ENCODE data around the gene ABCF2.

Gene ABCF2

DNA sequence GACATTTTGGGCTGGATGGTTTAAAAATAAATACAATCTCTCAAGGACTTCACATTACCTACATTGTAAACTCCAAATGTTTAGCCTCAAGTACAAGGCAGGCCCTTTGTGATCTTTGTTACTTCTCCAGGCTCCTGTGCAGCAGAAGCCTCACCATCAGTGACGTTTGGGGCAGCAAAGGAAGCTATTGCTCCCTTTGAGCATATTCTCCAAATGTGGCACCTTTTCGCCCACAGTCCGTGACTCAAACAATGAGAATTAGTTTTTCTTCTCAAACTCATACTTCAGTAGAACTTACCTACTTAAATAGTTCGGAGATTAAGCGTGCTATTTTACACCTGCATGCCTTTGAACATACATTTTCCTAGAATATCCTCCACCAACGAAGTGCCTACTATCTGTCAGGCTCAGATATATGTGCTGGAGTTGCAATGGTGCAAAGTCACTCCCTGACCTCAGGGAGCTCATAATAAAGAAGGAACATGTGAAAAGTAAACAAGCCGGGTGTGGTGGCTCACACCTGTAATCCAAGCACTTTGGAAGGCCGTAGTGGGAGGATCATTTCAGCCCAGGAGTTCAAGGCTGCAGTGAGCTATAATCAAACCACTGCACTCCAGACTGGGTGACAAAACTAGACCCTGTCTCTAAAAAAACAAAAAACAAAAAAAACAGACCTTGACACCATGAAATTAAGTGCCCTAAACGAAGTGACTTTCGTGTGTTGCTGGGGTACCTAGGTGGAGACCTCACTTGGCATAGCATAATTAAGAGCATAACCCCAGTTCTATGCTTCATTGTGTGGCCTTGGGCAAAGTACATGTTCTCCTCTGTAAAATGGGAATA is 1.2 kb upstream of the ABCF2 start:
- no peak for FAIRE-seq
- no peak for DNase-seq (ENCODE audit: insufficient read length, low spot score)

DNA sequence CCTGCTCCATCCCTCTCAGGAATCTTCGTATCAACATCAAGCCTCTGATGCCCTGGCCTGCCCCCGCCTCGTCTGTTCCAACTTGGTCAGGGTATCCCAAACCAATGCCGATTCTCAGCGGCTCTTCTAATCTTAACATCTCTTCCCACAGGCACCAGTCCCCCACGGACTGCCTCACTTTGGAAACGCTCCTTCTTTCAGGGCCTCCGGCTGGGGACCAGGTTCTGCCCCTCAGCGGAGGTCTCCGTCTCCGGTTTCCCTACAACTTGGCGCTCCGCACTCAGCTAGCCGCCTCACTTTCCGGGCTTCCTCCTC is 488 bp downstream of the ABCF2 start:
- FAIRE-seq, result no peak

GRCh38 chr7:151225948-151226510 is 976 bp downstream of the ABCF2 start:
- no peak for DNase-seq (ENCODE audit: insufficient read length, low spot score)
- no peak for FAIRE-seq

More for the DNA sequence above, 488 bp downstream of the ABCF2 start:
- DNase-seq (ENCODE audit: insufficient read length, low spot score), result no peak

DNA sequence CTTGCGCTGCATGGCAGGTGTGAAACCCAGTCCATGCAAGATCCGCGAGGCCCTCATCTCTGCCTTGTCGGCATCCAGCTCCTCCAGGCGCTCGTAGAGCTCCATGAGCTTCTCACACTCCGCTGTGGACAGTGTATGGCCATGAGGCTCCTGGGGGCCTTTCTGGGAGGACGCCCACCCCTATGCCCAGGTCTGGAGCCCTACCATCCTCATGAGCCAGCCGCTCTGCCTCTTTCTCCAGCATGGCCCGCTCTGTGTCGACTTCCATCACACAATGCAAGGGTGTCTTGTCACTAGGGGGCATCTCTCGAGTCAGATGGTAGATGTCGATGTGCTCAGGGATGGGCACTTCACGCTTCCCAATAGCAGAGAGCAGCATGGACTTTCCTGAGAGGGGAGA is 3.3 kb downstream of the ABCF2 start:
- no peak for DNase-seq (ENCODE audit: insufficient read length, low spot score)
- no peak for FAIRE-seq

DNA sequence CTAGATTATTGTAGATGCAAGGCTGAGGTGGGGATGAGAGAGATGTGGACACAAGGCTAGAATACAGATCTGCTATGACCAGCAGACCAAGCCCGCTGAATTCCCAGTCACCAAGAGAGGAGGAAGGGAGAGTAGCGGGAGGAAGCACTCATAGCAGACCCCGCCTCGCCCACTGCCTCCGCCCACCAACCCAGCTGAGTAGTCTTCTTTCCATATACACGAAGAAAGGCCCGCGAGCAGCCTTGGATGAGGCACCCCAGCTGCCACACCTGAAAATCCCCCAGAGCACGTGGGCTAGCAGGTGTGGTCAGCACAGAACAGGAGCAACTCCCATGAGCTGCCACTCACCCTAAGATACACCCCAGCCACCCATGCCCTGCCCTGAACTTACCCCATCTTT is 8.8 kb downstream of the ABCF2 start:
- FAIRE-seq (no peak), DNase-seq (ENCODE audit: insufficient read length, low spot score) (no peak)

- no peak for DNase-seq (ENCODE audit: insufficient read length, low spot score)
- FAIRE-seq, result no peak
Observed at GRCh38 chr7:151215396-151215795, 11.6 kb downstream of the ABCF2 start.

GRCh38 chr7:151213826-151214225 is 13.2 kb downstream of the ABCF2 start:
- DNase-seq (ENCODE audit: insufficient read length, low spot score) (no peak), FAIRE-seq (no peak)

- no peak for FAIRE-seq
- DNase-seq (ENCODE audit: insufficient read length, low spot score), result no peak
Observed at GRCh38 chr7:151212626-151213025, 14.4 kb downstream of the ABCF2 start.

DNA sequence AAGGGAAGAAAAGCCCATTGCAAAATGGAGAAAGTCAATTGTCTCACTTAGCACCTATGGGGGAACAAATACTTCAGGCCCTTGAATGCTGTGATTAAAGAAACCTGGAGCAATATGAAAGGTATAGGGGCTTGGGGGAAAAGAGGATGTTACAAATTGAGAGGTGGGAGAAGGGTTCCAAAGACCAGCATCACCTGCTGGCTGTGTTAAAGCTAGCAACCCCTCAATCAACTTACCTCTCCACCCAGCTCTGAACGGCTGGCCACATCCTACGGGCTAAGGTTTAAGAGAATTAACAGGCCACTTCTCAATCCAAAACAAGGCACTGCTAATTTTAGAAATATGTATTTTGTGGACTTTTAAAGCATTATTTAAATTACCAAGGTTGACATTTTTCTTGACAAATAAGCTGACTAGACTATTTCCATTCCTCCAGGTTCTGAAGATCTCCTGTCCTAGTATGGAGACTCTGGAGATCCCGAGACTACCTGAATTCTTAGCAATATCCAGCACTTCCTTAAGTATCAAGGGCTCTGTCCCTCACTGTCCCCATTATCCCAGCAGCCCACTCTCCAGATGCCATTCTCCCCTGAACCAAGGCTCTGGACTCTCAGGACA is 15.7 kb downstream of the ABCF2 start:
- DNase-seq (ENCODE audit: insufficient read length, low spot score), result no peak
- no peak for FAIRE-seq

DNA sequence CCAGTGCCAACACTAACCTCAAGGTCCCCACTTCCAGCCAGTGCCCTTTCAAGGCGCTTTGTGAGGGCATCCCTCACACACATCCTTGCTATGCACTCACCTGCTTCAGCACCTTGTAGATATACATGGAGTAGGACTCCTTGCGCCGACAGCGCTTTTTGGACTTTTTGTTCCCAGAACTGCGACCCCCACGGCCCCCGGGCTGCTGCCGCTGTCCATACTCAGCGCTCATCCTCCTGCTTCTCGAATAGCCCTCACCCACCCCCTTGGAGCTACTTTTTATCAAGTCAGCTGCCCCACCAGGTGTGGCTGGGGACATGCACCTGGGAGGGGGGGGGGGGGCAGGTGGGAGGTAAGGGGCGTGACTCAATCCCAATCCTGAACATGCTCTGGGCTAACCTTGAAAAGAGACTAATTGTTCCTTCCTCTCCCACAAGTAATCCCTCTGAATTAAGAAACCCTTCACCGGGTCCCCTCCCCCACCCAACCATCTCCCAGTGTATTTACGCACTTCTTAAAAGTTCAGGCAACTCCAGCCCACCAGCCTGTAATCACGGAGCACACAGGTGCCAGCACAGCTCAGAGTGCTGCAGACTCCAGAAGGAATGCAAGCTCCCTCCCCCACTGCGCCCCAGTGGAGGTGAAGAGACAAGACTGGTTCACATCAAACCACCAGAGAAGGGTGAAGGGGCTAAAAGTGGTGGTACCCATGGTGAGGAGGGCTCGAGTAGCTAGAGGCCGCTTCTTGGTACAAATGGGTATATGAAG is 16.7 kb downstream of the ABCF2 start, which contains the start of gene H2BK1:
Gene H2BK1 (minus strand): TSS at position 402 of the 768 bp plus-strand sequence. CDS start 170 bp downstream, at position 232.
- DNase-seq (ENCODE audit: insufficient read length, low spot score) (no peak), FAIRE-seq (no peak)

DNA sequence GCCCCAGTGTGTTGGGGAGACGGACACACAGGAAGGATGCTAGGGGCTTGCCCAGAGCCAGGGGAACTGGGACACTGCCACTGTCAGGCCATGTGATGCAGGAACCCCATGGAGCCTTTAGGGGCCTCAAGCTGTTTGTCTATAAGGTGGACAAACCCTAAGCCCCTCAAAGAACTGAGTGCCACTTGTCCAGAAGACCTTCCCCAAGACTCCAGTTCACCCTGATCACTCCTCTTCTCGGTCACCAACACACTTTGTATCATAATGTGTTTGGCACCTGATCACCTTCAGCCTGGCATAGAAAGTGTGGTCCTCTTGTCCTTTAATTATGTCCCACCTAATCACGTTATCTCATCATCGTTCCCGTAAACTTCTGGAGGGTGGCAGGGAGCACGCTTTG is 17.4 kb downstream of the ABCF2 start:
- DNase-seq (ENCODE audit: insufficient read length, low spot score), result no peak
- no peak for FAIRE-seq

GRCh38 chr7:151208253-151208862 is 18.6 kb downstream of the ABCF2 start:
- DNase-seq (ENCODE audit: insufficient read length, low spot score), result no peak
- no peak for FAIRE-seq

- FAIRE-seq (no peak), DNase-seq (ENCODE audit: insufficient read length, low spot score) (no peak)
Observed at GRCh38 chr7:151207804-151208203, 19.2 kb downstream of the ABCF2 start.

DNA sequence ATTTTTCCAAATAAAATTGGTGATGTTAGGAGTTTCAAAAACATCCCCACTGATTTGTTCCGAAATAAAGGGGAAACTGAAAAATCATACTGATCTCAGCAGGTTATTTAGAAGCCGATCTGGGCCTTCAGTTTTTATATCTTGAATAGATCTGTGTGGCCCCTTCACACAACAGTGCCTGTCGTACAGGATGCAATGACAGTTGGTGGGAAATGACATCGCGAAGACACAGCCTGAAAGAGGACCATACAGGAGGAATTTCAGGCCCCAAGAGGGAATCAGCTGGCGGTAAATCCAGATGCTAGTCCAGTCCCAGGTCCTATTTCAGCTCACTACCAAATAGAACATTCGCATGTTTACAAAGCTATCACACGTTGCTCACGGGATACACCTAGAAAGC is 19.7 kb downstream of the ABCF2 start:
- no peak for DNase-seq (ENCODE audit: insufficient read length, low spot score)
- FAIRE-seq, result no peak

GRCh38 chr7:151206914-151207313 is 20.1 kb downstream of the ABCF2 start:
- FAIRE-seq, result no peak
- no peak for DNase-seq (ENCODE audit: insufficient read length, low spot score)

GRCh38 chr7:151205730-151206129 is 21.3 kb downstream of the ABCF2 start:
- FAIRE-seq, result no peak
- DNase-seq (ENCODE audit: insufficient read length, low spot score), result no peak

DNA sequence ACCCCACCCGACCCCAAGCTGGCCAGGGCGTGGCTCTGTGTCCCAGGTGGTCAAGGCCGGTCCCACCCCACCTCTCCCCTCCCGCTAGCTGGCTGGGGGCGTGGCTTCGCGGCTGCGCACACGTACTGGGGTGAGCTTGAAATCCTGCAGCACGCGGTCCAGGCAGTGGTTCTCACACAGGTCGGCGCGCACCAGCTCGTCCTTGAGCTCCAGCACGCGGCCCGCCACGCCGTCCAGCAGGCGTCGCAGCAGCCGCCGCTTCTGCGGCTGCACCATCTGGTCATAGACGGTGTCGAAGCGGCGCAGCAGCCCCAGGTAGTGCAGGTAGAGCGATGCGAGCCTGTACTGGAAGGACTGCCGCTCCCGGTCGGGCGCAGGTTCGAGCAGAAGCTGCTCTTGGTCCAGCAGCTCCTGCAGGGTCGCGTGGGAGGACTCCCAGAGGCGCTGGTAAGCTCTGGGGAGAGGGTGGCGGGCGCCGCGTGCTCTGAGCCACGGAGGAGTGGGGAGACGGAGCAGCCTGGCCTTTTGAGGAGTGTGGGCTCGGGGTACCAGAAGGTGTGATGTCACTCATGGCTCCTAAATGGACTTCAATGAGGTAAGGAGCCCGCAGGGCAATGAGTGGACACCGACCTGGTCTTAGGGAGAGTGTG is 22.5 kb downstream of the ABCF2 start:
- FAIRE-seq (no peak), DNase-seq (ENCODE audit: insufficient read length, low spot score) (no peak)

DNA sequence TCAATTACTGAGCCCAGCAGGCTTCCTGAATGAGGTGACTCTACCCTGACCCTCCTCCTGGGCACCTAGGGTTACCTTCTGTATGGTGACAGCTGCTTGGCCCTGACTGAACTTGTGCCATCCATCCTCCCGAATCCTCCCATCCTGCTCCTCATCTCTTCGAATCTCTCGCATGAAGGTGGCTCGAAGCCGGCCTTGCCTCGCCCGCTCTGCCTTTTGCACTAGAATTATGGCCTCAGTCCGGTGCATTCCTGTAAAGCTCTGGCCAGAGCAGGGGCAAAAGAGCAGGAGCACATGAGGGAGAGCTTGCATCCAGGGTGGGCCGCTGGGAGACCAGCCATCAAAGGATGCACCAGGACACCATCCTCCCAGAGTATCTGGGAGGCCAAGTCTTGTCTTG is 24.2 kb downstream of the ABCF2 start:
- DNase-seq (ENCODE audit: insufficient read length, low spot score) (no peak), FAIRE-seq (no peak)

- no peak for FAIRE-seq
Observed at GRCh38 chr7:151201751-151202150, 25.3 kb downstream of the ABCF2 start.

GRCh38 chr7:151201344-151201743 is 25.7 kb downstream of the ABCF2 start:
- no peak for FAIRE-seq
- DNase-seq (ENCODE audit: insufficient read length, low spot score), result no peak

More at GRCh38 chr7:151201751-151202150, 25.3 kb downstream of the ABCF2 start:
- no peak for DNase-seq (ENCODE audit: insufficient read length, low spot score)
